CD4-positive, alpha-beta T cell treated with Interleukin-17A for 1 hour (primary cell): Measurements from ENCODE around the gene EPB41L3.
"Not testable (repeated sequence)": the region's sequence is repeated elsewhere in the genome, so short reads cannot be mapped to it uniquely, and the experiment has no call there.

ENCODE experiments used
- DNase-seq: peaks from one replicate; pipeline ENCODE4 v3.0.0-alpha.2; 2020

EPB41L3 gene

GRCh38 chr18:5530629-5531178 is 13.1 kb downstream of the EPB41L3 start:
- DNase-seq: no peak

DNA sequence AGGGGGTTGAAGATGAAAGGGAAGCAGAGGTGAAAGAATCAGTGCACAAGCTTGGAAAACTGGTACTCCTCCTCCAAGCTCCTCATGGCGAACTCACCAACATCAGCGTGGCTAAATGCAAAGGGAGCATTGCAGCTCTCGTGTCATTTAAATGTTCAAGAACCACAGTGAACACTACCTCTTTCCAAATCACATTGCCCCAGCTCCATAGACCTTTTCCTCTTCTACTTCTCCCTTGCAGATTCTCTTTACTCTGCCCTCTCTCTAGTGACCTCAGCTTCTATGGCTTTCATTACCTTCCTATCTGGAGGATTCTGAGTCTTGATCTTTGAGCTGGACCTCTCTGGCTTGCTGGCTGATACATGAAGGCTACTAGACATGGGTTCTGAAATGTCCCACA is 14.3 kb downstream of the EPB41L3 start:
- DNase-seq: no peak

GRCh38 chr18:5527603-5528002 is 16.2 kb downstream of the EPB41L3 start:
- no peak for DNase-seq

- DNase-seq: no peak
These were observed 19.1 kb downstream of the EPB41L3 start for GRCh38 chr18:5524660-5525059.

DNA sequence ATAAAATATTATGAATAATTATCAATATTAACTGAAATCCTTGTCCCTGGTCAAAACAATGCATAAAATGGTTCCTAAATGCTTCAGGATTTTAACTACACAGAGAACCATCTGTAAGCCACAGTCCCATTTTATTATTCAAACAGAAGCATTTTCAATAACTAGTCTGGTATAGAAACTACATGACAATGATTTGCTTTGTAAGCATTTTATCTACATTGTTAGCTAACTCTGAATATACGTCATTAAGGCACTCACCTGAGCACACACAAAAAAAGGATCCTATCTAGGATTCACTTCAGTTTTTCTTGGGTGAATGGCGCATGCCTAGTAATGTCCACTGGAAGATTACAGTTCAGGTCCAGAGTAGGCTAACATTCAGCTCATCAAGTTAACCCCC is 22.8 kb downstream of the EPB41L3 start:
- no peak for DNase-seq

- DNase-seq: no peak
These were observed 23.3 kb downstream of the EPB41L3 start for GRCh38 chr18:5520464-5520863.

GRCh38 chr18:5519448-5520298 is 24.1 kb downstream of the EPB41L3 start:
- DNase-seq: no peak

GRCh38 chr18:5518899-5519371 is 24.9 kb downstream of the EPB41L3 start:
- no peak for DNase-seq

GRCh38 chr18:5518179-5518770 is 25.5 kb downstream of the EPB41L3 start:
- DNase-seq: no peak

DNA sequence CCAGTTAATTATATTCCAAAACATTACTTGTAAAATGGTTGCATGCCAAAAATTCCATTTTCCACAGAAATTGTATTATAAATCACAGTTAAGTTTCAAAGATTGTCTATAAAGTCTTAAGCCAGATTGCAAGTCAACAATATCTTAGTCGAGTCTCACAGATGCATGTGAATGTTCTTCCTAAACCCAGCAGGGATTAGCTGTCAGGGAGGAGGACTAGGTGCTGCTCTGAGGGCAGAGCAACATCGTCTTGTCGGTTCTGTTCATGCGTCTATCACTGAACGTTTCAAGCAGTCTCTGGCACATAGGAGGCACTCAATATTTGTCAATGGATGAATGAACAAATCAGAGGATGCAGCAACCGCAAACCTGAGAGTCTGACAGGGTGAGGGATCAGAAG is 27.0 kb downstream of the EPB41L3 start:
- no peak for DNase-seq

DNA sequence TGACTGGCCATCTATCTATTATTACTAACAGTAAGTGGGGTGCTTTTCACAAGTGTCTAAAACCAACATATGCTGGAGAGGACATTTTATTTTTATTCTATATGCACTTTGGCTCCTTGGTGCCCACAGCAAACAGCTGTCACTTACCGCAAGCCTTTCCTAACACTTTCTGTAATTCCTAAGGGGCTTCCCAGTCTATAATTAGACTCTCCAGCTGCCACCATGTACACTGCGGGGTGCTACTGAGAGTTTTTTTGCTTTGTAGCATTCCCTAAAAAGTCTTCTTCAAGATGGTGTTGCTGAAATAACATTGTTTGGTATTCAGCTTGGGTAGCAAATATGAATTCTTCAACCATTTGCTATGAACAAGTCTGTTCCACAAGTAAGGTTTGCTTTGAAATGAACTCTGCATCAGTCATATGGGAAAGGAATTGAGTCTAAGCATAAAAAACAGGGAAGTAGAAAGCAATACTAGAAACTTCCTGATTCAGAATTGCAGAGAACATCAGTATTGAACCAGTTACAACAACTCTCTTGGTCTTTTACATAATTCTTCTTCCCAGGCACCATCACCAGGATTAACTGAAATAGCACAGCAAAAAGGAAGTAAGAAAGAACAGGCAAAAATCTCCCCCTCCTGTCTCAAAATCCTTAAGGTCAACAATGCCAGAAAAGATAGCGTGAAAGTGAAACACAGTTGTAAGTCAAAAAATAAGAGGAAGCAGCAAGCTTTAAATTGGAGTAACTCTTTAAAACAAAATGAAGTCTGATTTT is 28.6 kb downstream of the EPB41L3 start:
- no peak for DNase-seq

GRCh38 chr18:5513947-5514346 is 29.9 kb downstream of the EPB41L3 start:
- DNase-seq: no peak

GRCh38 chr18:5512176-5512575 is 31.6 kb downstream of the EPB41L3 start:
- no peak for DNase-seq

DNA sequence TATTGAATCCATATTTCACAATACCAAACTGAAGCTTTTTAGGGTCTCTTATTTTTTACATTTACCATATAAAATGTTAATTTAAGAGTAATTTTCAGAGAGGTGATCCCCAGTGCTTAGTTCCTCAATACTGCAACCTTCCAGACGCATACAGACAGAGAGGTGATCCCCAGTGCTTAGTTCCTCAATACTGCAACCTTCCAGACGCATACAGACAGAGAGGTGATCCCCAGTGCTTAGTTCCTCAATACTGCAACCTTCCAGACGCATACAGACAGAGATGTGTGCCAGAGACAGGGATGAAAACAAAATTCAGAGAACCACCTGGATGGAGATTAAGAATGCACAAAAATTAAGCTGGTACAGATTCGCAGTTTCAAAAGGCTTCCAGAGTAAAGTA is 32.3 kb downstream of the EPB41L3 start:
- not testable (repeated sequence) for DNase-seq

- DNase-seq: no peak
These were observed 33.5 kb downstream of the EPB41L3 start for GRCh38 chr18:5510135-5510846.

- no peak for DNase-seq
These were observed 35.0 kb downstream of the EPB41L3 start for GRCh38 chr18:5508821-5509220.

DNA sequence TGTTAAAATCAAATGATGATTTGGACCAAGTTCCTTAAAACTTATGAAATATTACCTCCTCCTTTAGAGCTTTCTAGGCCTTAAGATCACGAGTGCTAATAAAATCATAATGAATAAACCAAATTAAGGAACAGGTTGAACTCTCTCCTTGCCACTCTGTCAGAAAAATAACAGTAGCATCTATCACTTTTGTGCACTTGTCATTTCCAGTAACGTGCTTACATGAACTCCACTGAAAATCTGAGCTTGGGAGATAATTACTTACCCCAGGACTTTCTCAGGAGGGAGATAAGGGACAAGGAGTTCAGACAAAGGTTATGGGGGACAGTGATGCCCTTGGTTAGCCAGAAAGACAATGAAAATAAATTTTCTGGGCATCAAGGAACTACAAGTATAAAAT is 36.0 kb downstream of the EPB41L3 start:
- DNase-seq: no peak

DNA sequence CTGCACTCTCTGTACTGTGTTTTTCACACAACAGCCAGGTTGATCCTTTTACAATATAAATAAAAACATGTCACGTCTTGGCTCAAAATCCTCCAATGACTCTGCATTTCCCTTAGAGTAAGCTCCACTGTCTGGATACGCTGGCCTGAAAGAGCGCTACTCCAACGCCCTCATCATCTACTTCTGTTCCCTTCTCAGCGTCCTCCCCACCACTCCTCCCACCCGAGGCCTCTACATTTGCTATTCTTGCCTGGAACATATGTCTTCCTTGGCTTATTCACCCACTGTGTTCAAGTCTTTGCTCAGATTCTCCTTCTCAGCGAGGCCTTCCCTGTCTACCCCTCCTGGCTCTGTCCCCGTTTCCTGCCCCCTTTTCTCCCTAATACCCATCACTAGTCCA is 37.6 kb downstream of the EPB41L3 start:
- DNase-seq: no peak

GRCh38 chr18:5503740-5504139 is 40.1 kb downstream of the EPB41L3 start:
- no peak for DNase-seq

DNA sequence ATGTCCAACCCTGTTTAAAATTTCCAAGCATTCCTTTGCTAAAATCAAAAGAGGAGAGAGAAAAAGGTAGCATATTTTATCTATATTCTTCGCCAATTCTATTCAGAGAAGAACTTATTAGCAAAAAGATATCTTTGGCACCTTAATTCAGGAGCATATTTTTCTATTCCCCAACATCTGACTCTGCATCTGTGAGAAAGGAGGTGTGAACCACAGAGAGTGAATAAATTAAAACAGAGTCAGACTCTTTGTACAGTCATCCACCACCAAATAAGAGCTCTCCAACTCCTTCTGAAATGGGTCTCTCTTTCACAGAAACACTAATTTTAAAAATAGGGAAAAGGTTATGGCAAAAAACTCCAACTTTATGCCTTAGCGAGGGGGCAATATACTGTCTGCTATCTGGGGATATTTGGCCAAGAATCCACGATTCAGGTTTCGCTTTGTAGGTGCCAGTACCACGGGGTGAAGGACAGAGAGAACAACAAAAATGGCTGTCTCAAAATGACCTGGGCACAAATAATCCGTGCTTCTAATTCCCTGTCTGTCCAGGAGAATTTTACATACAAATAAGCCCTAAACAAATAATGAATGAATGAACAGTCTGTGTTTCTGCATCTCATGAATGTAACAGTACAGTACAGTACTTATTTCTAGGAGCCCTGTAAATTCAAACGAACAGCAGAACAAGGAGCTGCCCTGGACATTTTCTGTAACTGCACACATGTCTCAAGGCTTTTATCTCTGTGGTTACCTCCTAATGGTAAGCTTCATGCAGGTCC is 43.4 kb downstream of the EPB41L3 start:
- DNase-seq: no peak

- no peak for DNase-seq
These were observed 45.3 kb downstream of the EPB41L3 start for GRCh38 chr18:5498452-5498851.

DNA sequence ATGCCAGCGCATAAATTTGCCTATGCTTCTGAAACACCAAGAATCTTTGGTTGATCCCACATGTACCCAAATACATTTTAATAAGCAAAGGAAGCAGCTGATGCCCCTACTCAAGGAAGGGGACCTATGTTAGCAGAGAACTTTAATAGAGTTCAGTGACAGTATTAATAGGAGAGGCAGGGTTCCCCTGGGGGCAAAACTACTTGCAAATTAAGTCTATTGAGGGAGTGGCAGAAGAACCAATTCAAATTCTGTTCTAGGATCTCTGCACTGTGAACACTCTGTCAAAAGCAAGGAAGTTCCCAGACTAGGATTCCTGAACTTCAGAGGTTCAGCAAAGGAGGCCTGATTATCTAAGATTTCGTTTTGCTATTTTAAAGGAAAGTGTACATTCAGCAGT is 47.5 kb downstream of the EPB41L3 start:
- DNase-seq: no peak
